Type B pancreatic cell (in vitro differentiated cells): ENCODE measurements around the gene LGR5. TPM values are rescaled to one million over a fixed set of nuclear protein-coding genes. Genes with fewer than 3 reads are reported as not detected.

Experiments used
- DNase-seq: peaks from one replicate; pipeline ENCODE4 v3.0.0; 2021; ENCODE audit warnings: mixed read lengths; ENCODE audit not compliant: unreplicated experiment; ENCODE audit errors: extremely low spot score
- H3K27ac Mint-ChIP-seq: 2 replicates; pipeline ENCODE4 v1.8.0; 2021; ENCODE audit warnings: mild to moderate bottlenecking, mixed read lengths
- H3K27me3 Mint-ChIP-seq: 2 replicates; pipeline ENCODE4 v1.8.0; 2021; ENCODE audit warnings: mixed read lengths
- H3K36me3 Mint-ChIP-seq: 2 replicates; pipeline ENCODE4 v1.8.0; 2021; ENCODE audit warnings: mixed read lengths
- H3K4me1 Mint-ChIP-seq: one replicate; pipeline ENCODE4 v1.8.0; 2021; ENCODE audit warnings: mixed read lengths; ENCODE audit not compliant: unreplicated experiment
- H3K4me3 Mint-ChIP-seq: 2 replicates; pipeline ENCODE4 v1.8.0; 2021; ENCODE audit warnings: mild to moderate bottlenecking, mixed read lengths
- H3K9me3 Mint-ChIP-seq: 2 replicates; pipeline ENCODE4 v1.8.0; 2021; ENCODE audit warnings: mixed read lengths
- total RNA-seq: library from RNA; stranded (reverse); gene quantifications from 2 replicates; pipeline ENCODE4 v1.2.1, GENCODE V29; 2021; ENCODE audit warnings: low replicate concordance
- TF ChIP-seq, protein P1 (sequence below): fragments of 200-600 bp; sonication (generic); conservative IDR thresholded peaks from 2 replicates; pipeline ENCODE4 v1.5.0; 2021; ENCODE audit warnings: antibody characterized with exemption, mild to moderate bottlenecking

The LGR5 gene
- total RNA-seq, 1 donor from 2014 or later: 7.9 TPM

DNA sequence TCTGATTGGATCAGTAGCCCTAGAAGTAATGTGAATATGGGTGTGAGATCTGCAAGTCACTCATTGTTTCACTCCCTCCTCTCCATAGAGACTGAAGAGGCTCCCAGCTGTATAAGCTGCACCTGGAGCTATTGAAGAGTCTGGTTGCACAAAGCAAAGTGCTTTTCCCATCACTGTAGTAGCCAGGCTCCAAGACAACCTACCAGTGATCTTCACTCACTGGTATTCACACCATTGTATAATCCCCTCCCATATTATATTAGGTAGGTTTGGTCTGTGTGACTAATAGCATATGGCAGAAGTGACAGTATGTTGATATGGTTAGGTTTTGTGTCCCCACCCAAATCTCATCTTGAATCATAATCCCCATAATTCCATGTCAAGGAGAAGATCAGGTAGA is 159.6 kb downstream of the LGR5 start:
- TF ChIP-seq, protein P1, sequence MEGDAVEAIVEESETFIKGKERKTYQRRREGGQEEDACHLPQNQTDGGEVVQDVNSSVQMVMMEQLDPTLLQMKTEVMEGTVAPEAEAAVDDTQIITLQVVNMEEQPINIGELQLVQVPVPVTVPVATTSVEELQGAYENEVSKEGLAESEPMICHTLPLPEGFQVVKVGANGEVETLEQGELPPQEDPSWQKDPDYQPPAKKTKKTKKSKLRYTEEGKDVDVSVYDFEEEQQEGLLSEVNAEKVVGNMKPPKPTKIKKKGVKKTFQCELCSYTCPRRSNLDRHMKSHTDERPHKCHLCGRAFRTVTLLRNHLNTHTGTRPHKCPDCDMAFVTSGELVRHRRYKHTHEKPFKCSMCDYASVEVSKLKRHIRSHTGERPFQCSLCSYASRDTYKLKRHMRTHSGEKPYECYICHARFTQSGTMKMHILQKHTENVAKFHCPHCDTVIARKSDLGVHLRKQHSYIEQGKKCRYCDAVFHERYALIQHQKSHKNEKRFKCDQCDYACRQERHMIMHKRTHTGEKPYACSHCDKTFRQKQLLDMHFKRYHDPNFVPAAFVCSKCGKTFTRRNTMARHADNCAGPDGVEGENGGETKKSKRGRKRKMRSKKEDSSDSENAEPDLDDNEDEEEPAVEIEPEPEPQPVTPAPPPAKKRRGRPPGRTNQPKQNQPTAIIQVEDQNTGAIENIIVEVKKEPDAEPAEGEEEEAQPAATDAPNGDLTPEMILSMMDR: no peak
- Mint-ChIP-seq H3K36me3 (no peaks in the 10 kb centered on the region), H3K27me3 (peaks cover 21% of the 10 kb centered on the region), H3K4me1 (no peaks in the 10 kb centered on the region), H3K9me3 (no peaks in the 10 kb centered on the region), H3K27ac (no peak overlapping the region), H3K4me3 (no peak overlapping the region)
- no peak for DNase-seq

GRCh38 chr12:71601546-71601945 is 161.9 kb downstream of the LGR5 start:
- Mint-ChIP-seq H3K4me1 (no peaks in the 10 kb centered on the region), H3K9me3 (no peaks in the 10 kb centered on the region), H3K36me3 (peaks cover 9% of the 10 kb centered on the region), H3K27ac (no peak overlapping the region), H3K27me3 (peaks cover 14% of the 10 kb centered on the region), H3K4me3 (no peak overlapping the region)
- DNase-seq: no peak
- TF ChIP-seq, protein P1: no peak

DNA sequence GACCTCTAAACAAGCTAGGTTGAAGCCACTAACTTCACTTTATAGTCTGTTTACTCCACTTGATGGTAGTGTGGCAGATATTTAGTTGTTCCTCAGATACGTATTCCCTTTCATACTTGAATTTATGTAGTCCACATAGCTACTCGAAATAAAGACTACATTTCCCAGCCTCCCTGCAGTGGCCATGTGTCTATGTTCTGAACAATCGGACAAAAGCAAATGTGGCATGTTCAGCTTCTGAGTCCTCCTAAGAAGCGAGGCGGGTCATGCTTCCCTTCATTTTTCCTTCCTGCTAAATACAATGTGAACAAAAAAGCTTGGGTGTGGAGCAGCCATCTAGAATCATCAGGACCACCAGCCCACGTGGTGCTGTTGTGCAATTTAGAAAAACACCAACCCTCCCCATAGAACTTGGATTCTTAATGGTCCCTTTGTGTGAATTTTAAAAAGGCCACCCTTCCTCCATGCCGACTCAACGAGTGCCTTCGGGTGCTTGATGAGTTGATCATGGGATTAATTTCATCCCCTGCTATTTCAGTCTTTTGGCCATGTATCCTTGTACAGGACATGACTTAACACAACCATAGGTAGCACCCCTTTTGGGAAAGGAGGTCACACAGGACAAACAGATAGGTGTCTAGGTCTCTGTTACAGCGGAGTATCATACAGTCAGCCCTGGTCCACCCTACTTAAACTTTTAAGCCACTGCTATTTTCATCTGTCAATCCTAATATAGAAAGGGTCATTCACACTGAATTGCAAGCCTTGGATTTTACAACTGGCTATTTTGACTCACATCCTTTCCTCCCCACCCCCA is 163.4 kb downstream of the LGR5 start:
- TF ChIP-seq, protein P1: no peak
- Mint-ChIP-seq H3K9me3 (no peaks in the 10 kb centered on the region), H3K27ac (no peak overlapping the region), H3K27me3 (peaks cover 14% of the 10 kb centered on the region), H3K4me1 (no peaks in the 10 kb centered on the region), H3K4me3 (no peak overlapping the region), H3K36me3 (peaks cover 20% of the 10 kb centered on the region)
- no peak for DNase-seq

- Mint-ChIP-seq H3K27ac (no peak overlapping the region), H3K27me3 (peaks cover 11% of the 10 kb centered on the region), H3K36me3 (peaks cover 32% of the 10 kb centered on the region), H3K4me1 (no peaks in the 10 kb centered on the region), H3K9me3 (no peaks in the 10 kb centered on the region), H3K4me3 (no peak overlapping the region)
- no peak for DNase-seq
- TF ChIP-seq, protein P1: no peak
Measured at GRCh38 chr12:71605039-71605438, 165.4 kb downstream of the LGR5 start.

GRCh38 chr12:71607494-71608330 is 168.1 kb downstream of the LGR5 start:
- TF ChIP-seq, protein P1: no peak
- H3K27me3 Mint-ChIP-seq: no peaks in the 10 kb centered on the region
- no peak overlapping the region for H3K4me3 Mint-ChIP-seq
- H3K27ac Mint-ChIP-seq: no peak overlapping the region
- no peaks in the 10 kb centered on the region for H3K4me1 Mint-ChIP-seq
- no peaks in the 10 kb centered on the region for H3K9me3 Mint-ChIP-seq
- DNase-seq: no peak
- peaks cover 44% of the 10 kb centered on the region for H3K36me3 Mint-ChIP-seq
